HG02938 (cell line): ENCODE data around the gene E2F1.
"Not testable (repeated sequence)": the region's sequence is repeated elsewhere in the genome, so short reads cannot be mapped to it uniquely, and the experiment has no call there.

Experiments used
- ATAC-seq: cut with Tn5 transposase; IDR thresholded peaks from one replicate; pipeline ENCODE4 v1.9.1; 2021; ENCODE audit warnings: mild to moderate bottlenecking, moderate library complexity; ENCODE audit not compliant: unreplicated experiment

The E2F1 gene

DNA sequence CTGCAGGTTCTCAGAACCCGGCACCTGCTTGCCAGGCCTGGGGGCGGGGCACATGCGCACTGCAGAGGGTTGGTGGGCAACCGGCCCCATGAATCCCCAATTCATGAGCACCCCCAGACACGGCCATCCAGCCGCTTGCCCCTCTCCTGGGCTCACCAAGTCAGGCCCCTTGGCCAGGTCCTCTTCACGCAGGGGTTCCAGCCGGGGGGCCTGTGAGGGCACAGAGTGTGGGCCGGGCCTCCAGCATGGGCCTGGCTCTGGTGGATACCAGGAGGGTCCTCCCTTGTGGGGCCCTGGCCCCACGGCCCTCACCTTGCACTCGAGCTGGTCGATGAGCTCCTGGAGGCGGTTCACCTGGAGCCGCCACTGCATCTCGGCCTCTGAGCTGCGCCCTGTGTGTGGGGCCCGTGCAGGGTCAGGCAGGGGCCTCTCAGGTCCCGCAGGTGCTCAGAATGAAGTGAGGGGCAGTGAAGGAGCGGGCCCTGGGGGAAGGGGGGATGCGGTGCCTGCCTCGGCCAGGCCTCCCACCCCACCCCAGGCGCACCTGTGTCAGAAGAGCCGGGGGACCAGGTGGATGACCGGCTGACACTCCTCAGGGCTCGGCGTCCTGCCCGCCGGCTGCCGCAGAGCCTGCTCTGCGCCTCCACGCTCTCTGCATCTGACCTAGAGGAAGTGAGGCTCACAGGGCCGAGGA lies 26.7 kb downstream of the E2F1 start:
- ATAC-seq, result no peak

DNA sequence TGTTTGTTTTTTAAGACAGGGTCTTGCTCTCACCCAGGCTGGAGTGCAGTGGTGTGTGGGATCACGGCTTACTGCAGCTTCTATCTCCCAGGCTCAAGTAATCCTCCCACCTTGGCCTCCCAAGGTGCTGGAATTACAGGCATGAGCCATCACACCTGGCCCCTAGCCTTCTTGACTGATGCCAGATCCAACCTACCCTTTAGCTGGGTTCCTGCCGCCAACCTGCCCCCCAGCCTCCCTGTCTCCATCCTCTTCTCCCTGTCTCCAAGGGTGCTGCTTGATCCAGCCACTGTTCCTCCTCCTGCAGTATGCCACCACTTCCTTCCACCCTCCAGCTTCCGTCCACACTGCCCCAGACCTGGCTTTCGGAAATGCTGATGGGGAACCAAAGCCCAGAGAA lies 27.3 kb downstream of the E2F1 start:
- ATAC-seq, result no peak

GRCh38 chr20:33658510-33658909 lies 27.7 kb downstream of the E2F1 start:
- ATAC-seq, result no peak

GRCh38 chr20:33657704-33658095 lies 28.5 kb downstream of the E2F1 start:
- ATAC-seq, result no peak

GRCh38 chr20:33656783-33657703 lies 29.1 kb downstream of the E2F1 start:
- no peak for ATAC-seq

GRCh38 chr20:33656010-33656782 lies 30.0 kb downstream of the E2F1 start:
- ATAC-seq, result no peak

- ATAC-seq, result no peak
These were observed 31.0 kb downstream of the E2F1 start for GRCh38 chr20:33655164-33655563.

DNA sequence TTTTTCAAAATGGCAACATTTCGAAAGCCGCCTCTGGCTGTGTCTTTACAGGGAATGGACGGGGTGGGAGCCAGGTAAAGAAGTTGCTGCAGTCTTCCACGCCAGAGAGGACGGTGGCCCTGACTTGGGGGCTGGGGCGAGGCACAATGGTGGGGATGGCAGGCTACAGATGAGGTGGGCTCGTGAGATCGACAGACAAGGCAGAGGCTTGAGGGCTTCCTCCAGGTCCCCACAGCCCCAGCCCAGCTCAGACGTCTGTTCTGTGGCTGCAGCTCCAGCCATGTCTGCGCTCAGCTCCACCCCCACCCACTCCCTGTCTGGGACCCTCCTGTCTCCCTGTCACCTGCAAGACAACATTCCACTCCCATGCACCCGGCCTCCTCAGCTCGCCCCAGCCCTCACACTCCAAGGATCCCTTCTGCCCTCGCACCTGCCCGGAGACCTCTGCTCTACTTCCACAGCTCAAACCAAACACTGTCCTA lies 31.5 kb downstream of the E2F1 start:
- ATAC-seq, result no peak

- ATAC-seq, result no peak
These were observed 32.1 kb downstream of the E2F1 start for GRCh38 chr20:33653900-33654596.

- ATAC-seq, result no peak
These were observed 32.8 kb downstream of the E2F1 start for GRCh38 chr20:33653218-33653899.

DNA sequence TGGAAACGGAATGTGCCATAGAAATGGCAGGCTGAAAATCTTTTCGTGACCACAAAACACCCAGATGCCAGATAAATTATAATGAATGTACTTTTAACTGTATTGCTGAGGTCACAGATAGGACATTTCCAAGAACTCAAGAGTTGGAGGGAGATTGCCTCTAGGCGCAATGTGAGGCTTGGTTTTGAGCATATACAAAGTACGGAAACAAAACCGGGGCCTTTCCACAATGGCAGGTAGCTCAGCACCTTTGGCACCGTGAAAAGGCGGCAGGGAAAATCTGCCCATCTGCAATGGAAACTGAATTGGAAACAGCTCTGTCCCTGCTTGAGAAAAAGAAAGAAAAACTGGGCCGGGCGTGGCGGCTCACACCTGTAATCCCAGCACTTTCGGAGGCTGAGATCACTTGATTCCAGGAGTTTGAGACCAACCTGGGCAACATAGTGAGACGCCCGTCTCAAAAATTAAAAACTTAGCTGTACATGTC lies 34.6 kb downstream of the E2F1 start:
- ATAC-seq, result no peak

GRCh38 chr20:33650753-33651561 lies 35.2 kb downstream of the E2F1 start:
- ATAC-seq, result no peak

DNA sequence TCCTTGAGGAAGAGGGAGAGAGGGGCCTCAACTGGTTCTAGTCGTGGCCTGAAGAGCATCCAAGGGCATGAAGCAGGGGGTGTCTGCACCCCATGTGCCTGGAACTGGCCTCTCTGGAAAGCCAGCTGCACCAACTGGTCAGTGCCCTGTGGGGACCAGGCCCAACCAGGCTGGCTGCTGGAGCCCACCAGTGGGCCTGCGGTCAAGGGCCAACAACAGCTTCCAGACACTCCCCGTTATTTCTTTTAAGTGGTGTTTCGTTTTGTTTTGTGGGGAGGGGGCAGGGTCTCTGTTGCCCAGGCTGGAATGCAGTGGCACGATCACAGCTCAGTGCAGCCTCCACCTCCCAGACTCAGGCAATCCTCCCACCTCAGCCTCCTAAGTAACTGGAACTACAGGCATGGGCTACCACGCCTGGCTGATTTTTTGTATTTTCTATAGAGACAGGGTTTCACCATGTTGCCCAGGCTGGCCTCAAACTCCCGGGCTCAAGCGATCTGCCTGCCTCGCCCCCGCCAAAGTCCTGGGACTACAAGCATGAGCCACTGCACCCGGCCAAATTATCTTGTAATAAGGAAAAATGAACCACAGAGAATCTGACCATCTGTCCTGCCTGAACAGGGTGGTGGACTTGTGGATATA lies 36.0 kb downstream of the E2F1 start:
- ATAC-seq, result no peak

DNA sequence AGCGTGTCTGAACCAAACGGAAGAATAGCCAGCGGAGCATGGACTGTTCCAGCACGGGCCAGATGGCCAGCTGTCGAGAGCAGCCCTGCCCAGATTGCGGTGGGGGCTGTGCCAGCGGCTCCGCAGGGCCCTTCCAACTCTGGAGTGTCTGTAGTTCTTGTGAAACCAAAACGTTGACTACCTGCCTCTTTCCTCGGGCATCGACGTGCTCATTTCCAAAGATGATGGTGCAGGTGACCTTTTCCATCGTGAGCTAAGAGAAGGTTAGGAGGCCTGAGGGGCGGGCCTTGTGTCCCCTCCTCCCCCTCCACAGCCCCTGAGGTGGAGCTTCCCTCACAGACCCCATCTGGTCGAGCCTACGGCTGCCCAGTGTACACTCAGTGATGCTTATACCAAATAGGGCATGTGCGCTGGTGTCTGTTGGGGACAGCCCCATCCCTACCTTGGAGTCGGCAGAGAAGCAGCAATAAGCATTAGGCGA lies 36.9 kb downstream of the E2F1 start:
- no peak for ATAC-seq

- no peak for ATAC-seq
These were observed 37.7 kb downstream of the E2F1 start for GRCh38 chr20:33648396-33649004.

DNA sequence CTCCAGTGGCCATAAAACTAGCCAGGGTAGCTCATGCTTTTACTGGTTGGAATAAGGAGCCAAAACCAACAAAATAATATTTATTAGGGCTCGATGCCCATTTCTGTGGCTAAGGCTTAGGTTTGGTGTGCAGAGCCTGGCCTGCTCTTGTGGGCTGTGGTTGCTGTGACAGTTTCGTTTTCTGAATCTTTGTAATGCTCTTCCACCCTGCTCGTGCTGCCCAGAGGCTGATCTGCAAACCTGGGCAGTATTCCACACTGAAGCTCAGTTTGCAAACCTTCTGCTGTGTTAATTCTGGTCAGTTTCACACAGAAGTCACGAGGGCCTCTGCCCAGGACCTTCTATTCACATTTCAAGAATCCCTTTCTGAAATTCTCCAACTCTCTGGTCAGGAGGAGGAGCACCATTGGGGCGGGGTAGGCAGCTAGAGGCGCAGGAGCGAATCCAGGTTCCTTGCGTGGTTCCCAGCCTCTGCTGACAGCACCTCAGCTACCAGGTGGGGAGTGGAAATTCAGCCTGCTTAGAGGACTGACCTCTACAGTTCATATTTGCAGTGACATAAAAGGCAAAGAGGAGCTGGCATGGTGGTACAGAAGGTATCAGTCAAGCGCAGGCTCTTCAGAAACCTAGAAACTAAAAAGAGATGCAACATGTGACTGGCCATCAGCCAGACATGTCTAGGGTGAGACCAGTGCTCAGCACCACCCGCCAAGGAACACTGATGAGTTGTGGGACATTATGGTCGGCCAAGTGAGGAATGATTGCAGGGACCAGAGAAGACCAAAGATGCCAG lies 38.4 kb downstream of the E2F1 start:
- ATAC-seq, result no peak

DNA sequence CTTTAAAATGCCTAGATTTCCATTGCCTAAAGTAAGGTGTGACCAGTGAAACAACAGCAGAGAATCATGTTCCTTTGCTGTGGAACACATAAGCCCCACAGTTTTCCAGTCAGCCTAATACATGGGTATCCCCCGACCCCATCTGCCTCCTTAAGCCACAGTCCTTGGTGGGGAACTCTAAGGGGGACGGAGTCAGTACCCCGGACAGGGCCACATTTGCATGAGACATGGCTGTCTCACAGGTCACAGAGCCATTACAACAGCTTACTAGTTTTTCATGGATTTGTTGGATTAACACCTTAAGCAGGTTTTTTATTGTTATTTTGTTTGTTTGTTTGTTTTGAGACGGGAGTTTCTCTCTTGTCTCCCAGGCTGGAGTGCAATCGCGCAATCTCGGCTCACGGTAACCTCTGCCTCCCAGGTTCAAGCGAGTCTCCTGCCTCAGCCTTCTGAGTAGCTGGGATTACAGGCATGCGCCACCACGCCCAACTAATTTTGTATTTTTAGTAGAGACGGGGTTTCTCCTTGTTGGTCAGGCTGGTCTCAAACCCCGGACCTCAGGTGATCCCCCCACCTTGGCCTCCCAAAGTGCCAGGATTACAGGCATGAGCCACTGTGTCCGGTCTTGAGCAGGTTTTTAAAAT lies 39.1 kb downstream of the E2F1 start:
- ATAC-seq, result not testable (repeated sequence)
